Vagina (tissue), 2 donors: ENCODE results near the gene PELI2.

Source experiments
- POLR2A ChIP-seq, 2 donors: fragments of 450-650 bp; IDR thresholded peaks; one replicate each; pipeline ENCODE4 v1.6.1; 2017; ENCODE audit warnings: antibody characterized with exemption in 2 of 2, mild to moderate bottlenecking in 2 of 2, moderate library complexity in 2 of 2
- TF ChIP-seq, protein P1 (sequence below), 3 experiments: fragments of 450-650 bp in 2 of 3; fragments of 200-600 bp in 1 of 3; sonication (generic) in 1 of 3; IDR thresholded peaks; one replicate each; pipeline ENCODE4 v1.5.1; 2017 to 2019; ENCODE audit warnings: antibody characterized with exemption in 3 of 3, mild to moderate bottlenecking in 2 of 3, moderate library complexity in 2 of 3

GRCh38 chr14:56168007-56168616 is 49.9 kb downstream of the PELI2 start:
- TF ChIP-seq, protein P1, sequence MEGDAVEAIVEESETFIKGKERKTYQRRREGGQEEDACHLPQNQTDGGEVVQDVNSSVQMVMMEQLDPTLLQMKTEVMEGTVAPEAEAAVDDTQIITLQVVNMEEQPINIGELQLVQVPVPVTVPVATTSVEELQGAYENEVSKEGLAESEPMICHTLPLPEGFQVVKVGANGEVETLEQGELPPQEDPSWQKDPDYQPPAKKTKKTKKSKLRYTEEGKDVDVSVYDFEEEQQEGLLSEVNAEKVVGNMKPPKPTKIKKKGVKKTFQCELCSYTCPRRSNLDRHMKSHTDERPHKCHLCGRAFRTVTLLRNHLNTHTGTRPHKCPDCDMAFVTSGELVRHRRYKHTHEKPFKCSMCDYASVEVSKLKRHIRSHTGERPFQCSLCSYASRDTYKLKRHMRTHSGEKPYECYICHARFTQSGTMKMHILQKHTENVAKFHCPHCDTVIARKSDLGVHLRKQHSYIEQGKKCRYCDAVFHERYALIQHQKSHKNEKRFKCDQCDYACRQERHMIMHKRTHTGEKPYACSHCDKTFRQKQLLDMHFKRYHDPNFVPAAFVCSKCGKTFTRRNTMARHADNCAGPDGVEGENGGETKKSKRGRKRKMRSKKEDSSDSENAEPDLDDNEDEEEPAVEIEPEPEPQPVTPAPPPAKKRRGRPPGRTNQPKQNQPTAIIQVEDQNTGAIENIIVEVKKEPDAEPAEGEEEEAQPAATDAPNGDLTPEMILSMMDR (IDR thresholded peaks at IDR 0.05), result no peak
- TF ChIP-seq POLR2A (IDR thresholded peaks at IDR 0.05), result no peak
